CD4-positive, alpha-beta T cell (primary cell): ENCODE measurements around the gene ZNF513. TPM values are rescaled to one million over a fixed set of nuclear protein-coding genes. Genes with fewer than 3 reads are reported as not detected.

Experiments
- ATAC-seq: fragments of 200-7000 bp; cut with Tn5 transposase; one replicate; pipeline ENCODE4 v1.10.0; 2022; ENCODE audit warnings: mild to moderate bottlenecking; ENCODE audit not compliant: poor library complexity
- CTCF ChIA-PET: fragments of 350-600 bp; sonication (Branson Sonifier 250); formaldehyde crosslinking; loops from one replicate; lab custom pipeline; 2021; ENCODE audit warnings: antibody characterized with exemption, inconsistent platforms; lab: Charles Lee
- POLR2A ChIA-PET: fragments of 350-600 bp; sonication (Branson Sonifier 250); formaldehyde crosslinking; loops from one replicate; lab custom pipeline; 2021; ENCODE audit warnings: antibody characterized with exemption, inconsistent platforms; lab: Charles Lee
- DNase-seq, 14 experiments: peaks; one replicate each; pipeline ENCODE4 v3.0.0-alpha.2; 2013 to 2020; ENCODE audit warnings: mixed read lengths in 2 of 14
- H3K27ac ChIP-seq, 2 donors: one replicate each; pipeline versions ENCODE4 v1.5.1 to v1.7.0; 2013; ENCODE audit warnings: low read length in 2 of 2, low read depth in 1 of 2, mild to moderate bottlenecking in 1 of 2
- H3K27me3 ChIP-seq, 2 experiments: 1 replicate in 1 of 2; 2 replicates in 1 of 2; pipeline versions ENCODE4 v1.6.1 to v1.7.0; 2013; ENCODE audit warnings: low read length in 2 of 2, control low read depth in 1 of 2, mild to moderate bottlenecking in 1 of 2, moderate library complexity in 1 of 2; ENCODE audit not compliant: insufficient read depth in 2 of 2, control insufficient read depth in 1 of 2
- H3K36me3 ChIP-seq: one replicate; pipeline ENCODE4 v1.6.1; 2013; ENCODE audit warnings: low read length, control low read depth; ENCODE audit not compliant: insufficient read depth
- H3K4me1 ChIP-seq: one replicate; pipeline ENCODE4 v1.6.1; 2013; ENCODE audit warnings: low read length, control low read depth; ENCODE audit not compliant: insufficient read depth
- H3K4me3 ChIP-seq: one replicate; pipeline ENCODE4 v1.5.1; 2013; ENCODE audit warnings: mild to moderate bottlenecking, low read length, moderate library complexity
- H3K9me3 ChIP-seq, 2 experiments: 1 replicate in 1 of 2; 2 replicates in 1 of 2; pipeline versions ENCODE4 v1.6.1 to v1.7.0; 2013; ENCODE audit warnings: low read length in 2 of 2, mild to moderate bottlenecking in 2 of 2, control low read depth in 1 of 2, moderate library complexity in 1 of 2; ENCODE audit not compliant: control insufficient read depth in 1 of 2, insufficient read depth in 1 of 2
- H3K27ac Mint-ChIP-seq: one replicate; pipeline ENCODE4 v1.8.0; 2020; ENCODE audit warnings: mixed read lengths
- H3K27me3 Mint-ChIP-seq: one replicate; pipeline ENCODE4 v1.8.0; 2021; ENCODE audit warnings: mixed read lengths
- H3K36me3 Mint-ChIP-seq: one replicate; pipeline ENCODE4 v1.8.0; 2021; ENCODE audit warnings: low read depth, mixed read lengths
- H3K4me1 Mint-ChIP-seq: one replicate; pipeline ENCODE4 v1.8.0; 2021; ENCODE audit warnings: low read depth, mixed read lengths
- H3K4me3 Mint-ChIP-seq: one replicate; pipeline ENCODE4 v1.8.0; 2020; ENCODE audit warnings: mild to moderate bottlenecking, mixed read lengths
- H3K9me3 Mint-ChIP-seq: one replicate; pipeline ENCODE4 v1.8.0; 2020; ENCODE audit warnings: mixed read lengths
- intact Hi-C, 2 experiments: fragments of 100-400 bp; cut with DNase I in 1 of 2; cut with micrococcal nuclease in 1 of 2; formaldehyde crosslinking; loops; one replicate each; pipeline versions ENCODE4 v1.15.1 to v1.9.0; 2023 to 2025; cut with DNase I, micrococcal nuclease
- total RNA-seq, 174 experiments: library from RNA in 2 of 174; stranded (reverse) in 2 of 174; gene quantifications; one replicate each; pipeline ENCODE4 v1.2.3 and lab custom pipeline; 2021 to 2026
- TF ChIP-seq, protein P1 (sequence below): fragments of 200-600 bp; IDR thresholded peaks from one replicate; pipeline ENCODE4 v1.8.0; 2022; ENCODE audit warnings: antibody characterized with exemption, mild to moderate bottlenecking

ZNF513 gene
- total RNA-seq, 2 experiments from 2014 or later: 22.8 to 22.9 TPM

DNA sequence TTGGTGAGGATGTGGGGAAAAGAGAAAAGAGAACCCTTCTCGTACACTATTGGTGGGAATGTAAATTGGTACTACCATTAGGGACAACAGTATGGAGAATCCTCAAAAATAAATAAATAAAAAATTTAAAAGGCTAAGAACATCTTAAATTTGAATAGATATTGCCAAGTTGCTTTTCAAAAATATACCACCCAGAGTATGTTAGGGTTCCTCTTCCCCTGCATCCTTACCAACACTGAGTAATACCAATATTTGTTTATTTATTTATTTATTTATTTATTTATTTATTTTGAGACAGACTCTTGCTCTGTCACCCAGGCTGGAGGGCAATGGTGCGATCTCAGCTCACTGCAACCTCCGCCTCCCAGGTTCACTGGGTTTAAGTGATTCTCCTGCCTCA, 42.4 kb upstream of the ZNF513 start:
- H3K36me3 ChIP-seq: no peaks in the 10 kb centered on the region
- Mint-ChIP-seq H3K4me1 (peaks cover 5% of the 10 kb centered on the region), H3K4me3 (no peak overlapping the region), H3K36me3 (peaks cover under 1% of the 10 kb centered on the region), H3K27me3 (no peaks in the 10 kb centered on the region), H3K9me3 (no peaks in the 10 kb centered on the region), H3K27ac (no peak overlapping the region)
- H3K9me3 ChIP-seq: no peaks in the 10 kb centered on the region
- CTCF ChIA-PET: no interaction called here
- no peak overlapping the region for H3K4me3 ChIP-seq
- peaks cover 5% of the 10 kb centered on the region for H3K4me1 ChIP-seq
- no peaks in the 10 kb centered on the region for H3K27me3 ChIP-seq
- intact Hi-C loops: no loop called here
- POLR2A ChIA-PET: no interaction called here
- ATAC-seq: no peak
- TF ChIP-seq, protein P1, sequence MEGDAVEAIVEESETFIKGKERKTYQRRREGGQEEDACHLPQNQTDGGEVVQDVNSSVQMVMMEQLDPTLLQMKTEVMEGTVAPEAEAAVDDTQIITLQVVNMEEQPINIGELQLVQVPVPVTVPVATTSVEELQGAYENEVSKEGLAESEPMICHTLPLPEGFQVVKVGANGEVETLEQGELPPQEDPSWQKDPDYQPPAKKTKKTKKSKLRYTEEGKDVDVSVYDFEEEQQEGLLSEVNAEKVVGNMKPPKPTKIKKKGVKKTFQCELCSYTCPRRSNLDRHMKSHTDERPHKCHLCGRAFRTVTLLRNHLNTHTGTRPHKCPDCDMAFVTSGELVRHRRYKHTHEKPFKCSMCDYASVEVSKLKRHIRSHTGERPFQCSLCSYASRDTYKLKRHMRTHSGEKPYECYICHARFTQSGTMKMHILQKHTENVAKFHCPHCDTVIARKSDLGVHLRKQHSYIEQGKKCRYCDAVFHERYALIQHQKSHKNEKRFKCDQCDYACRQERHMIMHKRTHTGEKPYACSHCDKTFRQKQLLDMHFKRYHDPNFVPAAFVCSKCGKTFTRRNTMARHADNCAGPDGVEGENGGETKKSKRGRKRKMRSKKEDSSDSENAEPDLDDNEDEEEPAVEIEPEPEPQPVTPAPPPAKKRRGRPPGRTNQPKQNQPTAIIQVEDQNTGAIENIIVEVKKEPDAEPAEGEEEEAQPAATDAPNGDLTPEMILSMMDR: no peak
- DNase-seq: no peak
- H3K27ac ChIP-seq: no peak overlapping the region

DNA sequence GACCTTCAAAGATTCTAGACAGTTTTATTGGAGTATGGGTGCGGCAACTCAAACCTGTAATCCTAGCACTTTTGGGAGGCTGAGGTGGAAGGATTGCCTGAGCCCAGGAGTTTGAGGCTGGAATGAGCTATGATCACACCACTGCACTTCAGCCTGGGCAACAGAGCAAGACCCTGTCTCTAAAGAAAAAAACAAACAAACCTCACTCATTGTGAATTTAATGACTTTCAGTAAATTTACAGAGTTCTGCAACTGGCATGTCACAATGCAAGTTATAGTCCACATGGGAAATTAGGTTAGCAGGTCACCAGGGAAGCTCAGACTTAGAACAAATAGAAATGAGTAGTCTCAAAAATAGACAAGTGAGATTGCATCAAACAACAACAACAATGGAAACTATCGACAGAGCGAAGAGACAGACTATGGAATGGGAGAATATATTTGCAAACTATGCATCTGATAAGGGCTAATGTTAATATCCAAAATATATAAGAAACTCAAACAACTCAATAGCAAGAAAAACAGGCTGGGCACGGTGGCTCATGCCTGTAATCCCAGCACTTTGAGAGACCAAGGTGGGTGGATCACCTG, 41.2 kb upstream of the ZNF513 start:
- Mint-ChIP-seq H3K36me3 (no peaks in the 10 kb centered on the region), H3K27me3 (no peaks in the 10 kb centered on the region), H3K9me3 (no peaks in the 10 kb centered on the region), H3K4me3 (no peak overlapping the region), H3K4me1 (no peaks in the 10 kb centered on the region), H3K27ac (no peak overlapping the region)
- H3K27ac ChIP-seq: no peak overlapping the region
- intact Hi-C loops: no loop called here
- H3K9me3 ChIP-seq: no peaks in the 10 kb centered on the region
- TF ChIP-seq, protein P1: no peak
- ATAC-seq: no peak
- H3K36me3 ChIP-seq: no peaks in the 10 kb centered on the region
- H3K4me1 ChIP-seq: no peaks in the 10 kb centered on the region
- no peaks in the 10 kb centered on the region for H3K27me3 ChIP-seq
- H3K4me3 ChIP-seq: no peak overlapping the region
- POLR2A ChIA-PET: no interaction called here
- CTCF ChIA-PET: no interaction called here
- no peak for DNase-seq

DNA sequence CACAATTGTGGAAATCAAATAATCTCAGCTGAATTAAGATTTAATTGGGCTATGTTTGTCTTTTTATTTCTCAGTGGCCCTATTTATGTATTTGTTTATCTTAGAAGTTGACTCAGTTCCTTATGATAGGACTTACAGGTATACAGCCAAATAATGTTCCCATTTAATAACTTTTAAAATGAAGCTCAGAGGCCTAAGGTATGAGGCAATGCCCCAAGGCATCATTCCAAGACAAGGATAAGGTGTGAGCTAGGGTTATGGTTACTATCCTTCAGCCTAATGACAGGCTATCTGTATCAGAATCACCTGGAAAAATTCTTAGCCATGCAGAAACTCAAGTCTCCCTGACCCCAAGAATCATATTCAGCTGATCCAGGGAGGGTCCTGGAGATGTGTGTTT, 40.5 kb upstream of the ZNF513 start:
- Mint-ChIP-seq H3K36me3 (no peaks in the 10 kb centered on the region), H3K4me1 (no peaks in the 10 kb centered on the region), H3K9me3 (no peaks in the 10 kb centered on the region), H3K4me3 (no peak overlapping the region), H3K27me3 (no peaks in the 10 kb centered on the region), H3K27ac (no peak overlapping the region)
- Histone ChIP-seq H3K27me3 (no peaks in the 10 kb centered on the region), H3K9me3 (no peaks in the 10 kb centered on the region), H3K27ac (no peak overlapping the region), H3K4me1 (no peaks in the 10 kb centered on the region), H3K36me3 (no peaks in the 10 kb centered on the region), H3K4me3 (no peak overlapping the region)
- intact Hi-C loops: no loop called here
- ChIA-PET POLR2A (no interaction called here), CTCF (no interaction called here)
- ATAC-seq (no peak), DNase-seq (no peak)
- TF ChIP-seq, protein P1: no peak
